ENCODE results near the gene SHANK3.

SHANK3 gene

DNA sequence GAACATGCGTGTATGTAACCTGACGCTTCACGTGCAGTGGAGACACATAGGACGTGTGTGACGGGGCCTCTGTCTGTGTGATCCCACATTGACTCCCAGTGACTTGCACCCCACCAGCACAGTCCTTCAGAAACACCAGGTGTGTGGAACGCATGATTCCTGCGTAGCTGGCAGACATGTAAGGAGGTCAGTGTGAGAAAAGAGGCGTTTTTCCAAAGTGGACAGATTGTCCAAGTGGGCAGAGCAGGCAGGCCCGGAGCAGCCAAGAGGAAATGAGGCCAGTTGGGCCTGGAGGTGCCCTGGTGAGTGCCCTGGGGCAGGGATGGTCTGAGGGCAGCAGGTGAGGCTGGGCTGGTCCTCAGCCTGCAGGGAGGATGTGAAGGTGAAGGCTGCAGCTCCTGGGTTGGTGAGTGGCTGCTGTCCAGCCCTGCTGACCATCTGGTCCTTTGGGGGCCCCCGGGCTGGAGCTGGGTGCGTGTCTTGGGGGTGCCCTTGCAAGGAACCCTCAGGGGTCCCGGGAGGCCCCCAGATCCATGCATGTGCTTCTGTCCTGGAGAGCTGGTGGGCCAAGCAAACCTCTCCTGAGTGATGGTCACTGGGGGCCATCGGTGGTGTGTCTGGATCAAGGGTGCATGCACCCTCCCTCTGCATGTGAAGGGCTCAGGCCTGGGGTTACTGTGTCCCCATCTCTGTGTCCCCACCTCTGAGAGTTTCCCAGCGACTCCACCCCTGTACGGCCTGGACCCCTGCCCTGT lies 26.6 kb downstream of the SHANK3 start:
- DNase-seq (ENCODE audit: low read depth in 2 of 2), result no peak

DNA sequence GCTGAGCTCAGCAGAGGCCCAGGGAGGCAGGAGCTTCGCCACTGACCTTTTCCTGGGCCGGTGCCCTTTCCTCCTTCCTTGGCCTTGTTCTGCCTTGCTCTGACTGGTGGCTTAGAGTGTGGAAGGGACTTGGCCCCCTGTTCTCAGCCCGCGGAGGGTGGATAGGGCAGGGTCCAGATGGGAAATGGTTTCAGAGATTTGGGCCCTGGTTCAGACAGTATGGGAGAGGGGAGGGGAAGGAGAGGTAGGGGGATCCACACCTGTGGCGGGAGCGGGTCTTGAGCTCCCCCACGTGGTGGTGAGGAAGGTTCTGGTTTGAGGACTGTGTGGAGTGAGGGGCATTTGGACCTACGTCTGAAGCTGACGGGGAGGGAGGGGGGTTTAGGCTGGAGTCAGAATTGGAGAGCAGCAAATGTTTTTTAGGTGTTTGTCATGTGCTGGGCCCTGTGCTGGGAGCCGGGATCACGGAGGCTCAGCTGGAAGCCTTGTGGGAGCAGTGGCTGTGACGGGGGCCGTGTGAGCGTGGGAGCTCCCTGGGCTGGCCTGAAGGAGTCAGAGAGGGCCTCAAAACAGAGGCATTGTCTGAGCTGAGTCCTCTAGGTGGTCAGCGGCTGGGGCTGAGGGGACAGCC lies 27.2 kb downstream of the SHANK3 start:
- DNase-seq (ENCODE audit: low read depth in 2 of 2), result no peak

DNA sequence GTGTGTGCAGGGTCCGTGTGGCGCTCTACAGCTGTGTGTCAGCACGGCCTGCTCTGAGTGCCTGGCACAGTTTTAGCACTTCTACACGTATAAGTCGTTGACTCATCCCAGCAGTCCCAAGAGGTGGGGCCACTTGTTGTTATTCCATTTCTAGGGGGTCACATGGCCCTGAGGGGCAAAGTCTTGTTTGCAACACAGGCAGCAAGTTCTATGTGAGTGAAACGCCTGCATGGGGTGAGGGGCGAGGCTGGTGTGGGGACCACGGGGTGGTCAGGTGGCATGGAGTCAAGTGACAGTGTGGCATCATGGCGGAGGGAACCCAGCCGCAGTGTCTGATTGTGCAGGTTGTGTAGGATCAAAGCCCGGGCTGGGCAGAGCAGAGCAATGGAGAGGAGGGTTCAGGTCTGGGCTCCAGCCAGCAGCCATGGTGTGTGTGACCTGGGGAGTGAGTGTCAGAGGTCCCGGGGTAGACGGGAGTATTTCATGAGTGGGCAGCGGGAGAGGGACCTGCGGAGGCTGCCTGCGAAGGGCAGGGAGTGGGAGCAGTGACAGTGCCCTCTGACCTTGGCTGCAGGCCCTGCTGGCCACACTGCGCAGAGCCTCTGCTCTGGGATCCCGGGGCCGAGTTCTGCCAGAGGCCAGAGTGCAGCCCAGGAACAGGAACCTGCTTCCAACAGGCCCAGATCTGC lies 27.9 kb downstream of the SHANK3 start:
- DNase-seq (ENCODE audit: low read depth in 2 of 2), result no peak

DNA sequence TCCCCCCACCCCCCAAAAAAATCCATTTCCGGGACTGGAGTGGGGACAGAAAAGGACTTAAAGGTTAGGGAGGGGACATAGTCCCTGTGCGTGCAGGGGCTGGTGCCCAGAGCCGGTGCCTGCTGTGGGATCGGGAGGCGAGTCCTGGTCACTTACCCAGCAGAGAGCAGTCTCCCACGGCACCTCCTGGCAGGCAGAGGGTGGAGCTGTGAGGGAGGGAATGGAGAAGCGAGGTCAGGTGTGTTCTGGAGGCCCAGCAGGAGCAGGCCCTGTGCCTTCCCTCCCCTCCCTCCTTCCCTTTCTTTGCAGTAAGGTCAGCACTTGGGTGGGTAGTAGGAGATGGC lies 28.4 kb downstream of the SHANK3 start:
- no peak for DNase-seq (ENCODE audit: low read depth in 2 of 2)

DNA sequence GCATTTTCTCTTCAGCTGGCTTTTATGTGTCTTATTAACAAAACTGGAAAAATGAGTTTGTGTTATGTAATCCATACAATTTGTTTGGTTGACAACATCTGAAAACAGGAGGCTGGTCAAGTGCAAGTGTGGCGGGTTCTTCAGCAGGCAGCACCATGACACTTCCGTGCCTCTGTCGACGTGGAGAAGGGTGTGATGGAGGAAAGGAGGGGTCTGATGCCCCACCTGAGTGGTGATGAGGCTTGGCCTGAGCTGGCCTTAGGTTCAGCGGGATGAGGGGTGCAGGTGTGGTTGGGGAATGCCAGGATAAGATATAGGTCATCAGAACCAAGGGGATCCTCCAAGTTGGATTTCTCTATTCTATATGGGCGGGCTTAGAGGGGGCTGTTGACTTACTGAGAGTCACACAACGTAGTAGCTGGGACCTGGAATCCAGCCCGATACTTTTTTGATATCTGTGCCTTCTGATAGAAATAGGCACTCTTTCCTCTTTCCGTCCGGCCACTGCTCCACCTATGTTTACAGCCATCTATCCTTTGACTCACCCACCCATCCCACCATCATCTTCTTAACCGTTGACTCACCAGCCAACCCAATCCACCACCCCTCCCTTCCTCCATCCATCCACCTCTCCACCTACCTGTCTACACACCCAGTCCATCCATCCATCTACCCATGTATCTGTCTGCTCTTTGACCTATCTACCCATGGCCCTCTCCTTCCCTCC lies 29.0 kb downstream of the SHANK3 start:
- no peak for DNase-seq (ENCODE audit: low read depth in 2 of 2)

DNA sequence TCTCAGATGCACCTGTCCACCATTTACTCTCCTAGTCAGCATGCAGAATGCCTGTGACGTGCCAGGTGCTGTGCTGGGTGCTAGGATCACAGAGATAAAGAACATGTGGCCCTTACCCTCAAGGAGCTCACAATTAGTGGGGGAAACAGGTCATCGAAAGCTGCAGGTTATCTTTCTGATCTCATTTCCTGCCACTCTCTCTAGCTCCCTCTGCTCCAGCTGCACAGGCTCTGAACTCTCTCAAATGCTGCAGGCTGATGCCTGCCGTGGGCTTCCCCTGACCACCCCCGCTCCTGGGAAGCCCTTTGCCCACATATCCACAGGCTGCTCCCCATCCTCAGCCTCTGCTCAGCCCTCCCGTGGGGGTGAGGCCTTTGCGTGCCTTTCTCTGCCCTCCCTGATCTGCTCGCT lies 29.6 kb downstream of the SHANK3 start:
- no peak for DNase-seq (ENCODE audit: low read depth in 2 of 2)

DNA sequence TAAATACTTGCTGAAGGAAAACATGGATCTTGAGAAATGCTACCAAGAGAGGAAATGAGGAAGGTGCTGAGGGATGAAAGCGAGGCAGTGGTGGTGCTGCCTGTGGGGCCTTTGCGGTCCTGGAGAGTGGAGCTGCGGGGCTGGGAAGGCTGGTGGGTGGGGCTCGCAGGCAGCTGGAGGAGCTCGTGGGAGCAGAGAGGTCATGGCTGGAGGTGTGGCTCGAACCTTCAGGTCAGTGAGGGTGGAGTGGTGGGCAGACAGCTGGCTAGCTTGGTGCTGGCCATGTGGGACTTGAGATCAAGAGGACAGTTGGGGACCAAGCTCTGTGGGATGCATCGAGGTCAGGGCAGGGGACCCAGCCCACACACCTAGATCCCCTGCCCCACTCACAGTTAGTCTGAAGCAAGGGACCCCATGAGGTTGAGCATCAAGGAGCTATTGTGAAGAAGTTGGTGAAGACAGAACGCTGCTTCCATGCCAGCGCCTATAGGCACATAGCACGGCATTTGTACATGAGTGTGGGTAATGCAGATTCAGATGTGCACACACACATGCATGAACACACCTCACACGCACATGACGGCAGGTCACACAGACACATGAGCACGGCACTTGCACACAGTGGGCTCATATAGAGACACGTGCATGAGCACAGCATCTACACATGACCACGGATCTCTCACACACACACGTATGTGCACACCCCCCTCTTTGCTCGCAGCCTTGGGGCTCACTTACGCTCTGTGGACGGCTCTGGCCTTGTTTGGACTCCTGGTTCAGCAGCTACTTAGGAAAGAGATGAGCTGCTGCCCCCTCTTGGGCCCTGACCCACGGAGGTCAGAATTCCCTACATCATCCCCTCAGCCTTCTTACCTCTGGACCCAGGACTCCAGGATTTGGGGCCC lies 30.4 kb downstream of the SHANK3 start:
- DNase-seq (ENCODE audit: low read depth in 2 of 2), result no peak

DNA sequence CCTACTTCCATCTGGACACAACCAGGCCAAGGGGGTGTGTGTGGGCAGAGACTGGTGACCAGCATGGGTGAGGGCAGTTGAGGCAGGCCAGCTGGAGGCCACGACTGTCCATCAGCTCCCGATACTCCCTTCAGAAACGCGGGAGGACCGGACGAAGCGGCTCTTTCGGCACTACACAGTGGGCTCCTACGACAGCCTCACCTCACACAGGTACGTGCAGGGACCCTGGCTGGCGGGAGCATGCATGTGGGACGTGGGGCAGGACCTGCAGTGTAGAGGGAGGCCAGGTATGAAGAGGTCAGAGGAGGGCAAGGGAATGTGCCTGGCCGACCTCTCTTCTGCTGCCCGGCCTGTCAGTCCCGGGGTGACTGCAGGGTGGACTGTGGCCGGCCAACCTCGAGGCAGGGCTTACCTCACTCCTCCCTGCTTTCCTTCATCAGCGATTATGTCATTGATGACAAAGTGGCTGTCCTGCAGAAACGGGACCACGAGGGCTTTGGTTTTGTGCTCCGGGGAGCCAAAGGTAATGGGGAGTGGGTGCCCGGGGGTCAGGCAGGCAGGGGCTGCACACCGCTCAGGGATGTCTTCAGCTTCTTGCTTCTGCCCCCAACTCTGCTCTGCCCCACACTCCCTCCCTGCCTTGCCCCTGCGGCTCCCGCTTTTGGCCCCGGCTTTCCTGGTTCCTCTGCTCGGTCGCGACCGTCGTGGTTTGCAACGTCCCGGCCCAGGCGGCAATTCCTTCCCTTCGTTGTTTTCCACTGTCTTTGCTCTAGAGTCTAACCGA lies 31.3 kb downstream of the SHANK3 start:
- DNase-seq (ENCODE audit: low read depth in 2 of 2), result no peak

DNA sequence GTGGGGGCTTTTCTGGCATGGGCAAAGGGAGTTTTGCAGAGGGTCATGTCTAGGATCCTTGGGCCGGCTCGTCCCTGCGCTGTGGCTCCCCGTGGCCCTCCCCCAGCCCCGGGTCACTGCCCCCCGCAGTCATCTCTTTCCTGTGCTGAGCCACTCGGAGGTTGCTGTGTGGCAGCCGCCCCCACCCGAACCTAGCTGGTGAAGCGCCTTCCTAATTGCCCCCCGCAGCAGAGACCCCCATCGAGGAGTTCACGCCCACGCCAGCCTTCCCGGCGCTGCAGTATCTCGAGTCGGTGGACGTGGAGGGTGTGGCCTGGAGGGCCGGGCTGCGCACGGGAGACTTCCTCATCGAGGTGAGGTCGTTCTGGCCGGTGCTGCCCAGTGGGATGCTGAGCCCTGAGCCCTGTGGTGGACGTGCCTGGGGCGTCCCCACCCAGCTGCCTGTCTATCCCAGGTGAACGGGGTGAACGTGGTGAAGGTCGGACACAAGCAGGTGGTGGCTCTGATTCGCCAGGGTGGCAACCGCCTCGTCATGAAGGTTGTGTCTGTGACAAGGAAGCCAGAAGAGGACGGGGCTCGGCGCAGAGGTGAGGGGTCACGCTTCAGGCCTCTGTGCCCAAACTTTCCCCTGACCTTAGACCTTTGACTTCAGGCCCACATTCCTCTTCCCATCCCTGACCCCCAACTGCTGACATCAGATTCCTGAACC lies 32.0 kb downstream of the SHANK3 start:
- no peak for DNase-seq (ENCODE audit: low read depth in 2 of 2)

DNA sequence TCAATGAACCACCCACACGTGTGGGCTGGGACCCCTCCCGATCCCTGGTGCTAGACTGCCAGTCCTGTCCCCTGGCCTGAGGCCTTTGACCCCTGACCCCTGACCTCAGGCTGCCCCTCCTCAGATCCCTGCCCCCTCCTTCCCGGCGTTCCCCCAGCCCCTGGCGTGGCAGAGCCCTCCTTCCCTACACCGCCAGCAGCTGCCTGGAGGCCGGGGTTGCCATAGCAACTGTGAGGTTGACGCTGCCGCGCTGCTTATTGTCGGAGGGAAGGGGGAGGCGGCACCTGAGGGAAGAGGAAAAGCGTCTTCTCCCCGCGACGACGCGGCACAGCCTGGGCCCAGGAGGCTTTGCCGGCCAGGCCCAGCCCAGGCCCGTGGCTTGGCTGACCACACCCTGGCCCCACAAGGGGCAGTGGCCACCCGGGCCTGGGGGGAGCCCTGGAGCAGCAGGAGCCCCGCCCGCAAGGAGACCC lies 32.6 kb downstream of the SHANK3 start:
- no peak for DNase-seq (ENCODE audit: low read depth in 2 of 2)

DNA sequence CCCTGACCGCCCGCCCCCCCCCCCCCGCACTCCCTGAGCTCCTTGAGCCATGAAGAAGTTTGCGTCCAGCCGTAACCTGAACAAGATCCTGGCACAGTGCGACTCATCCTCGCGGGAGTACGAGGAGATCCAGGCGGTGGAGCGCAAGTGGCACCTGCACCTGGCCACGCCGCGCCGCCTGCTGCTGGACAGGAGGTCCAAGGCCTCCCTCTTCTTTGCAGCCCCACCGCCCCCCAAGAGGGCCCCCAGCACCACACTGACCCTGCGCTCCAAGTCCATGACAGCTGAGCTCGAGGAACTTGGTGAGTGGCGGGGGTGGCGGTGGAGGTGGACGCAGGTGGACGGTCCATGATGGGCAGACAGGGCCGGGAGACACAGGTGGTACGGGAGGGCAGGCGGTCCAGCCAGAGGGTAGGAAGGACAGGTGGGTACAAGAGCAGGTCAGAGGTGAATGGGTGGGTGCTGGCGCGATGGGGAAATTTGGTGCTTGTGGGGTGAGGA lies 33.3 kb downstream of the SHANK3 start:
- DNase-seq (ENCODE audit: low read depth in 2 of 2), result no peak

DNA sequence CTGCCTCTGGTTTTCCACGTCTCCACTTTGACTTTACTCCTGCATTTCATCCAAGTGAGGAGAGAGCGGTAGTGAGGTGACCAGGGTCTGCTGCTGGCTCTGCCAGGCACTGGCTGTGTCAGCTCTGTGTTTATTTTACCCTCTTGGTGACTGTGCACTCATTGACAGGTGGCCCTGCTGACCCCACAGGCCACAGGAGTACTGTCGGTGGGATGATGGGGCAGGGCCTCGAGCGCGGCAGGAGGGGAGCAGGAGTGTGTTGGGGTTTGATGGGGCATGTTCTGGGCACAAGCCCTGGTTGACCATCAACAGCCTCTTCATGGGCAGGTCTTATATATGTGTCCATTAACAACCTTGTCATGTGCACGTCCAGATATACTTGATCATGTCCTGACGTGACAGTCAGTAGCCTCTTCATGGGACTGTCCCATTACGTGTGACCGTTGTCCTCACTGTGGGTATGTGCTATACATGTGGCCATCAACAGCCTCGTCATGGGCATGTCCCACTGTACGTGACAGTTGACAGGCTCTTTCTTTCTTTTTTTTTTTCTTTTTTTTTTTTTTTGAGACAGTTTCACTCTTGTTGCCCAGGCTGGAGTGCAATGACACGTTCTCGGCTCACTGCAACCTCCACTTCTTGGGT lies 34.0 kb downstream of the SHANK3 start:
- no peak for DNase-seq (ENCODE audit: low read depth in 2 of 2)

DNA sequence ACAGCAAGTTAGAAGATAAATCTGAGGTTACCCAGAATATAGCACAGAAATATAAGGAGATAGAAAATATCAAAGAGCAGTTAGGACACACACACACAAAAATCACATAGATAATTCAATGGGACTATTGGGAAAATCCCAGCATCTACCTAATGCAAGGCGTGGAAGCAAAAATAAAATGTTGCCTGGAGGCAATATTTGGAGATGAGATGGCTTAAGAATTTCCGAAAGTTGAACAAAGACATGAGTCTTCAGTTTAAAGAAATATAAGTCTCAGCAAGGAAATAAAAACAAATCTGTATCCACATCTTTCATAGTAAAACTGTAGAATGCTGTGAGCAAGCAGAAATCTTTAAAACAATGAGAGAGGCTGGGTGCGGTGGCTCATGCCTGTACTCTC lies 35.9 kb downstream of the SHANK3 start:
- no peak for DNase-seq (ENCODE audit: low read depth in 2 of 2)

DNA sequence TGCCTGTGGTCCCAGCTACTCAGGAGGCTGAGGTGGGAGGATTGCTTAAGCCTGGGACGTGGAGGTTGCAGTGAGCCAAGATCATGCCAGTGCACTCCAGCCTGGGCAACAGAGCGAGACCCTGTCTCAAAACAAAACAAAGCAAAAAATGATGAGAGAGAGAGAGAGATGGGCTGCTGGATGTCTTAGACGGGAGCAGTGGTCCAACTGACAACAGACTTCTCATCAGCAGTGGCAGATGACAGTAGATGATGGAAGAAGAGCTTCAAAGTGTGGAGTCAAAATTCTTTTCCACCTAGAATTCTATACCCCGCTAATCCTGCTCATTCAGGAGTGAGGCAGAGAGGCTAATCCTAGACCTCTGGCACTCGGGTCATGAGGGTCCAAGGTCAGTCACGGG lies 36.4 kb downstream of the SHANK3 start:
- no peak for DNase-seq (ENCODE audit: low read depth in 2 of 2)

DNA sequence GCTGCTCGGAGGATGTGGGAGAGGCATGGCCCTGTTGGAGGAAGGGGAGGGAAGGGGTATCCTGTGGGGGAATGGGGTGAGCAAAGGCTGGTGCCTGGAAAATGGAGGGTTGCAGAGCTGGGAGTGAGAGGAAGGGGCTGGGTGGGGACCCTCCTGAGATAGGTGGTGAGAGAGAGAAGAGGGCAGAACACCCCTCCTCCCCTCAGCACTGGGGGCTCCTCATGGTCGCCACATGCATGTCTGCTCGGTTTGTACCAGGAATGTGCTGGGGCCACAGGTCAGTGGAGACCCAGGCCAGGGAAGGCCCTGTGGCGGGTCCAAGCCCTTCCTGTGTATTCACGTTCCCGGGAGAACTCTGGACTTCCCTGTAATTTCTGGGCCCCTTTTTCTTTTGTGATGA lies 37.6 kb downstream of the SHANK3 start:
- no peak for DNase-seq (ENCODE audit: low read depth in 2 of 2)

DNA sequence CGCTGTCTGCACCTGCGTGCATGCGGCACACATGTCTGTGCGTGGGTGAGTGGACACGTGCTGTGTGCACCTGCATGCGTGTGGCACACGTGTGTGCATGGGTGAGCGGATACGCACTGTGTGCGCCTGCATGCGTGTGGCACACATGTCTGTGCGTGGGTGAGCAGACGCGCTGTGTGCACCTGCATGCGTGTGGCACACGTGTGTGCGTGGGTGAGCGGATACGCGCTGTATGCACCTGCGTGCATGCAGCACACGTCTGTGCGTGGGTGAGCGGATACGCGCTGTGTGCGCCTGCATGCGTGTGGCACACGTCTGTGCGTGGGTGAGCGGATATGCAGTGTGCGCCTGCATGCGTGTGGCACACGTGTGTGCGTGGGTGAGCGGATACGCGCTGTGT lies 38.3 kb downstream of the SHANK3 start:
- no peak for DNase-seq (ENCODE audit: low read depth in 2 of 2)

DNA sequence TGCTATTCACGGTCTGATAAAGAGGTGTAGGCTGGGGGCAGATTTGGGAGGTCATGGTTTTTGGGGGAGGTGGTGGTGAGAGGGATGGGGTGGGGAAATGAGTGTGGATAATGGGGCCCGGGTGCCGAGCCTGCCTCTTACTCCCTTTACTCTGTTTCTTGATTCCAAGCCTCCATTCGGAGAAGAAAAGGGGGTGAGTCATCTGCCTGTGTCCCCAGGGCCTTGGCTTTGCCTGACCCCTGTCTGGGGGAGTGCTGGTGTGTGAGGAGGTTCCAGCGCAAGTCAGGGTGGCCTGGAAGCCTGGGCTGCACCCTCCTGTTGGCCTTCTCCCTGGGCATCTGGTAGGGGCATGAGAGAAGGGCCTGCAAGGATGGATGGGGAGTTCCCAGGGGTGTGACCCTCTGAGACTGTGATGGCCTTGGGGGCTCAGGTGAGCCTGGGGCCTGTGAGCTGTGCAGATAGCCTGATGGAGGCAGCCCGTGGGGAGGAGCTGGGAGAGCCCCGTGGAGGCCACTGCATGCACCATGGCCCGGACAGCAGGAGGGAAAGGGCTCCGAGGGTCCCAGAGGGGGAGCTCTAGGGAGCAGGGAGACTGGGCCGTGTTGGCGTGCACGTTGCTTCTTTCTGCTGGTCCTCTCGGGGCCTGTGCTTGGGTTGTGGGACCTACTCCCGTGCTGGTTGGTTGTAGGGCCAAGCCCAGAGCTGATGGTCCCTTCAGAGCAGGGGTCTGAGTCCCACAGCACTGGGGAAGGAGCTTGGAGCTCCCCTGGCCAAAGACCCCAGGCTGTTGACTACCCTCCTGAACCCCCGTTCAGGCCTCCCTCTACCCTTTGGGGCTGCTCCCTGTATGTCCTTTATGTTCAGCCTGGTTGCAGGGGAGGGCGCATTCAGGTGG lies 39.1 kb downstream of the SHANK3 start:
- no peak for DNase-seq (ENCODE audit: low read depth in 2 of 2)

DNA sequence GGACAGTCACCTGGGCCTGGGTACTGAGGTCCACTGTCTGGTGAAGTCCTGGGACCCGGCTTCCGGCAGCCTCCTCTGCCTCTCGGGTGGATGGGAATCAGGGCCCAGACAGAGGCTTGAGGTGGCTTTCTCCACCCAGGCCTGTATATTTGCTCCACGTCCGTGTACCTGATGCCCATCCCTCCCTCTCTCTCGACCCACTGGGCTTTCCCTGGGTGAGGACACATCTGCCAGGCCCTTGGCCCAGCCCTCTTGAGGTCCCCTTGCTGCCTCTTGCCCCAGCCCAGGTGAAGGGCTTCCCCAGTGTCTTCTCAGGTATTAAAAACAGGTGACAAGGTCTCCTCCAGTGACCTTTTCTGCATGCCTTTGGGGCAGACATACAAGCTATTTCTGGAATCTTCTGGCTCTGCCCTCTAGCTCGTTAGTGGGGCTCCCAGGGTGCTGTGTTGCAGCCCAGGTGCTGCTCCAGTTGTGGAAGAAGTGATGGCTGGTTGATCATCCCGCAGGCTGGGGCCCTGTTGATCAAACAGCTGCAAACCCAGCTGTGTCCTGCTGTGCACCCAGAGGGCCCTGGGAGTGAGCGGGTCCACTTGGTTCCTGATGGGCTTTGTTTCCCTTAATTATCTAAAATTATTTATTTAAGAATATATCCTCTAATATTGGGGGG lies 39.9 kb downstream of the SHANK3 start:
- no peak for DNase-seq (ENCODE audit: low read depth in 2 of 2)

Measured in stimulated activated CD8-positive, alpha-beta memory T cell treated with anti-CD3 and anti-CD28 coated beads, Interleukin-15, amount 100 ng/mL, for 48 hours (primary cell).